ENCODE measurements around the gene OR6V1.
A peak's percentile ranks its signal among the peaks of the same experiment; 100 is the strongest.

Gene OR6V1

DNA sequence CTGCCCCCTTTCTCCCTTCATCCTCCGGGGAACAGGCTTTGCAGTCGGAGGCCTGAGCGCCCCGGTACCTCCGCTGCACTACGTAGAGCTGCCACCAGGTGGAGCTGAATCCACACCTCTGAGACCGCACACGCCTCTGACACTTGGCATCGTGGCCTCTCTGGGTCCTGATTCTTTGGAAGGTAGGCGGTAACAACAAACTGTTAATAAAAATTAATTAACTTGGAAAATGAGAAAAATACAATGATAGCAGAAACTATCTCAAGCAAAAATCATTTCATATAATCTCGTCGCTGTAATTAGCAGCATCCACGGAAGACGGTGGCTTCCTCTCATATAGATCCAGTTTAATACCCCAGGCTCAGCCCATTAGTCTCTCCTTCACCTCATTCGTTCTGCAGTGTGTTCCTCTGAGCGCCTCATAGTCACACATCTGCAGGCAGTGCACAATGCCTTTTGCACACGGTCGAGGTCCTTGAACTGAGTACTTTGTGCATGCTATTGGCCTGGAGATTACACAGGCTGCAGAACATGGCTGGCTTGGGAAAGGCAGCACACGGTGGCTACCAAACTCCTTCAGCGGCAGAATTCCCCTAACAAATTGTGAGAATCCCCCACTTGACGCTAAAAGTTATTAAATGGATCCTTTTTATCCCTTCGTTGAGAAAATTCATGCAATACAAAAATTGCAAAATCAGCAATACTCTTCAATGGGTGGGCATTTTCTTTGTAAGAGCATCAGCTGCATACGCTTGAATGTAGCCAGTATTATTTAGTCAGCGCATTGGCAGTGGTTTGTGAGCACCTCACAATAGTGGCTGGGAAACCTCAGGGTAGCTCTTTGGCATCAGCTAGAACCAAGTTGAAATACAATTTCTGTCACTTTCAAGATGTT, 43.9 kb upstream of the OR6V1 start:
- peak; percentile 89 for ATAC-seq (ENCODE audit: low read depth)

DNA sequence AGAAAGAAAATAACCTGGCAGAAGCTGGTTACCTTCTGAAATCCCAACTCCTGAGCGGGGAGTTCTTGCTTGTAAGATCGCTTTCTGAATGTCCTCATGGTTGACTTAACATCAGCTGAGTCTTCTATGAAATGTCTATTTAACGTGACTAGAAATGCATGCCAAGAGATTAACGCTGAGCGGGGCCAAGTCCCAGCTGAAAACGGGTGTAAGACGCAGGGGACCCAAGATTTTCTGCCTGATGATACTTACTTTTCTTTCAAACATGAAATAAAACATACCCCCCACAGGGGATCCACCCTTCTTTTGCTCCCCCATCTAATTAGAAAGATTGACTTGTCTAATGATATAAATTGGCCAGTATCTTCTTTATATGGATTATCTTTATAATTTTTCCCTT, 40.1 kb upstream of the OR6V1 start:
- no peak for TF ChIP-seq CTCF (IDR thresholded peaks at IDR 0.05; ENCODE audit: poor library complexity, severe bottlenecking)
- no peaks in the 10 kb centered on the region for H3K9me3 ChIP-seq (ENCODE audit: severe bottlenecking)
- H3K36me3 ChIP-seq (ENCODE audit: low read depth): no peaks in the 10 kb centered on the region
- no peak overlapping the region for H3K27ac ChIP-seq (ENCODE audit: poor library complexity, severe bottlenecking)
- H3K27me3 ChIP-seq (ENCODE audit: insufficient read depth, poor library complexity, severe bottlenecking): no peaks in the 10 kb centered on the region
- no peak for ATAC-seq (ENCODE audit: low read depth)
- no peak overlapping the region for H3K4me3 ChIP-seq (ENCODE audit: severe bottlenecking)
- H3K4me1 ChIP-seq (ENCODE audit: insufficient read depth, poor library complexity, severe bottlenecking): no peaks in the 10 kb centered on the region
- DNase-seq (ENCODE audit: low spot score): no peak

More for the DNA sequence above, 43.9 kb upstream of the OR6V1 start:
- Histone ChIP-seq H3K4me1 (ENCODE audit: insufficient read depth, poor library complexity, severe bottlenecking) (no peaks in the 10 kb centered on the region), H3K36me3 (ENCODE audit: low read depth) (no peaks in the 10 kb centered on the region), H3K9me3 (ENCODE audit: severe bottlenecking) (no peaks in the 10 kb centered on the region), H3K27ac (ENCODE audit: poor library complexity, severe bottlenecking) (no peak overlapping the region), H3K27me3 (ENCODE audit: insufficient read depth, poor library complexity, severe bottlenecking) (peaks cover 3% of the 10 kb centered on the region), H3K4me3 (ENCODE audit: severe bottlenecking) (no peak overlapping the region)
- TF ChIP-seq CTCF (IDR thresholded peaks at IDR 0.05; ENCODE audit: poor library complexity, severe bottlenecking): peak; percentile 95
- DNase-seq (ENCODE audit: low spot score): no peak

- H3K27me3 ChIP-seq (ENCODE audit: insufficient read depth, poor library complexity, severe bottlenecking): no peaks in the 10 kb centered on the region
- H3K9me3 ChIP-seq (ENCODE audit: severe bottlenecking): no peaks in the 10 kb centered on the region
- DNase-seq (ENCODE audit: low spot score) (no peak), ATAC-seq (ENCODE audit: low read depth) (no peak)
- no peak overlapping the region for H3K4me3 ChIP-seq (ENCODE audit: severe bottlenecking)
- H3K27ac ChIP-seq (ENCODE audit: poor library complexity, severe bottlenecking): no peak overlapping the region
- no peaks in the 10 kb centered on the region for H3K4me1 ChIP-seq (ENCODE audit: insufficient read depth, poor library complexity, severe bottlenecking)
- TF ChIP-seq CTCF (IDR thresholded peaks at IDR 0.05; ENCODE audit: poor library complexity, severe bottlenecking): no peak
- H3K36me3 ChIP-seq (ENCODE audit: low read depth): no peaks in the 10 kb centered on the region
Observed at GRCh38 chr7:143012409-143012808, 39.7 kb upstream of the OR6V1 start.

DNA sequence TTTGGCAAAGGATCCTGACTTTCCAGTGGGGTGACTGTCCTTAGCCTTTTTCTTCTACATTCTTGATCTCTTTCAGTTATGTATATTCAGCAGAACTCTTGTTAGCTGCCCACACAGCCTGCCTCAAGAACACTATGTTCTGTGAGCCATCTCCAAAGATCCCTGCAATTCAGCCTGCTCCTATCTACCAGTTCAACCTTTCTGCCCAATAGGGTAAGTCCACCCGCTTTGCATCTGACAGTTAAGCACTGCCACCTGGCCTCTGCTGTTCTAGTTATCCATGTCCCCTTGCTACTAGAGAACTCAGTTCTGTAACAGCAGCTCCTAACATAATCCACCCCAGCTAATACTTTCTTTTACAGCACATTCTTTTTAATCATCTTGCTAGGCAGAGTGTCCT, 38.7 kb upstream of the OR6V1 start:
- Histone ChIP-seq H3K27ac (ENCODE audit: poor library complexity, severe bottlenecking) (no peak overlapping the region), H3K4me3 (ENCODE audit: severe bottlenecking) (no peak overlapping the region), H3K36me3 (ENCODE audit: low read depth) (no peaks in the 10 kb centered on the region), H3K9me3 (ENCODE audit: severe bottlenecking) (no peaks in the 10 kb centered on the region), H3K4me1 (ENCODE audit: insufficient read depth, poor library complexity, severe bottlenecking) (no peaks in the 10 kb centered on the region), H3K27me3 (ENCODE audit: insufficient read depth, poor library complexity, severe bottlenecking) (no peaks in the 10 kb centered on the region)
- TF ChIP-seq CTCF (IDR thresholded peaks at IDR 0.05; ENCODE audit: poor library complexity, severe bottlenecking): no peak
- DNase-seq (ENCODE audit: low spot score): no peak
- no peak for ATAC-seq (ENCODE audit: low read depth)

- no peaks in the 10 kb centered on the region for H3K9me3 ChIP-seq (ENCODE audit: severe bottlenecking)
- ATAC-seq (ENCODE audit: low read depth) (peak; percentile 36; the same call in 2 of the 3 replicates), DNase-seq (ENCODE audit: low spot score) (no peak)
- H3K4me1 ChIP-seq (ENCODE audit: insufficient read depth, poor library complexity, severe bottlenecking): no peaks in the 10 kb centered on the region
- TF ChIP-seq CTCF (IDR thresholded peaks at IDR 0.05; ENCODE audit: poor library complexity, severe bottlenecking): no peak
- no peak overlapping the region for H3K4me3 ChIP-seq (ENCODE audit: severe bottlenecking)
- H3K27me3 ChIP-seq (ENCODE audit: insufficient read depth, poor library complexity, severe bottlenecking): no peaks in the 10 kb centered on the region
- no peaks in the 10 kb centered on the region for H3K36me3 ChIP-seq (ENCODE audit: low read depth)
- H3K27ac ChIP-seq (ENCODE audit: poor library complexity, severe bottlenecking): no peak overlapping the region
Observed at GRCh38 chr7:143013893-143014292, 38.2 kb upstream of the OR6V1 start.

All from RWPE2 (cell line).